ENCODE data around the gene SNCAIP. TPM values are rescaled to one million over a fixed set of nuclear protein-coding genes. Genes with fewer than 3 reads are reported as not detected.

The SNCAIP gene
- total RNA-seq, 1 experiment from 2014 or later, result 3.0 TPM

DNA sequence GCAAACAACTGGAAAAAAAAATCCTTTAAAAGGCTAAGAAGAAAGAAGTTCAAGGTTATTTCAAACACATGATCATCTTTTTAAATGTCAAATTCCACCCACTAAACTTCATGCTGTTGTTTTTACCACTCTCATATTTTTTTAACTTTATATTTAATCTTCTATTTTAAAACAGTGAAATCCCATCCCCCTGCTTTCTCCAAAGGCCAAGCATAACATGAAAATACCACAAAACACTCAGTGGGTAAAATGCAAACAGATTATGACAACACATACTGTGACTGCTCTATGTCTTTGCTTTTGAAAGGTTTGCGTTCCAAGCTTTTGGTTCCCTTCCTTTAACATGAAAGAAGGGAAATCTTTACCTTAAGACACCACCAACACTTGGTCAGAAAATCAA lies 127.6 kb downstream of the SNCAIP start:
- no peak overlapping the region for H2AFZ ChIP-seq (ENCODE audit: low read length)
- H2AK5ac ChIP-seq (ENCODE audit: insufficient read length, low read length), result no peak overlapping the region
- no peak overlapping the region for H3K18ac ChIP-seq (ENCODE audit: insufficient read length, low read depth, low read length)
- no peaks in the 10 kb centered on the region for H3K27me3 ChIP-seq (ENCODE audit: insufficient read depth, low read length)
- no peak overlapping the region for H3K4ac ChIP-seq (ENCODE audit: low read depth, low read length)
- H4K8ac ChIP-seq (replicated peaks; ENCODE audit: insufficient read length, low read depth, low read length), result no peak overlapping the region
- H3T11ph ChIP-seq (ENCODE audit: low read length), result no peak overlapping the region
- H2BK5ac ChIP-seq (ENCODE audit: insufficient read length, low read length), result no peak overlapping the region
- Mint-ChIP-seq H3K9me3 (no peaks in the 10 kb centered on the region), H3K27me3 (ENCODE audit: low read depth) (no peaks in the 10 kb centered on the region), H3K4me3 (no peak overlapping the region), H3K27ac (no peak overlapping the region), H3K36me3 (ENCODE audit: insufficient read depth in 1 of 3, low read depth in 3 of 3) (0 out of 7 replicates have a peak, but pooled peaks cover 0 to 2% (median 0%) of the 10 kb centered on the region in 3 experiments), H3K4me1 (peaks cover 26 to 27% of the 10 kb centered on the region in 2 experiments)
- no peak overlapping the region for H3K23ac ChIP-seq (ENCODE audit: insufficient read length, low read depth, low read length)
- H3K9me3 ChIP-seq (ENCODE audit: control insufficient read depth, low read depth, low read length), result no peaks in the 10 kb centered on the region
- no peak overlapping the region for H2BK12ac ChIP-seq (ENCODE audit: insufficient read length, low read depth, low read length)
- H3K9ac ChIP-seq (ENCODE audit: extremely low read depth, insufficient read length, low read length), result no peak overlapping the region
- no peak overlapping the region for H3K4me2 ChIP-seq (ENCODE audit: insufficient read depth, insufficient read length, low read length)
- no peak overlapping the region for H2BK20ac ChIP-seq (ENCODE audit: low read depth, low read length, poor library complexity, severe bottlenecking)
- H3K4me1 ChIP-seq (ENCODE audit: insufficient read depth, low read length), result no peaks in the 10 kb centered on the region
- no CpG with 5 or more reads among the region's 1 CpG for WGBS (ENCODE audit: extremely low coverage, insufficient read length, low lambda C conversion rate)
- no peaks in the 10 kb centered on the region for H3K79me1 ChIP-seq (ENCODE audit: insufficient read depth, low read depth, low read length, poor library complexity, severe bottlenecking)
- DNase-seq, result no peak
- H3K56ac ChIP-seq (ENCODE audit: insufficient read length, low read depth, low read length), result no peak overlapping the region
- no peak overlapping the region for H2BK15ac ChIP-seq (ENCODE audit: low read depth, low read length)
- no peaks in the 10 kb centered on the region for H3K79me2 ChIP-seq (ENCODE audit: insufficient read depth, low read length)
- H4K91ac ChIP-seq (ENCODE audit: insufficient read length, low read depth, low read length), result no peak overlapping the region
- H3K14ac ChIP-seq (ENCODE audit: insufficient read depth, low read length), result no peak overlapping the region
- no peaks in the 10 kb centered on the region for H3K23me2 ChIP-seq (ENCODE audit: insufficient read length, low read depth, low read length, poor library complexity, severe bottlenecking)
- H2BK120ac ChIP-seq (ENCODE audit: low read depth, low read length, poor library complexity, severe bottlenecking), result no peak overlapping the region
- no peak overlapping the region for H3K27ac ChIP-seq (ENCODE audit: insufficient read length, low read depth, low read length)
- H4K5ac ChIP-seq (ENCODE audit: insufficient read length, low read depth, low read length), result no peak overlapping the region
- H4K20me1 ChIP-seq (ENCODE audit: control insufficient read depth, insufficient read depth, insufficient read length), result no peaks in the 10 kb centered on the region
- TF ChIP-seq CTCF (conservative IDR thresholded peaks at IDR 0.05), result no peak
